ENCODE data around the gene MAPK11.

The MAPK11 gene

DNA sequence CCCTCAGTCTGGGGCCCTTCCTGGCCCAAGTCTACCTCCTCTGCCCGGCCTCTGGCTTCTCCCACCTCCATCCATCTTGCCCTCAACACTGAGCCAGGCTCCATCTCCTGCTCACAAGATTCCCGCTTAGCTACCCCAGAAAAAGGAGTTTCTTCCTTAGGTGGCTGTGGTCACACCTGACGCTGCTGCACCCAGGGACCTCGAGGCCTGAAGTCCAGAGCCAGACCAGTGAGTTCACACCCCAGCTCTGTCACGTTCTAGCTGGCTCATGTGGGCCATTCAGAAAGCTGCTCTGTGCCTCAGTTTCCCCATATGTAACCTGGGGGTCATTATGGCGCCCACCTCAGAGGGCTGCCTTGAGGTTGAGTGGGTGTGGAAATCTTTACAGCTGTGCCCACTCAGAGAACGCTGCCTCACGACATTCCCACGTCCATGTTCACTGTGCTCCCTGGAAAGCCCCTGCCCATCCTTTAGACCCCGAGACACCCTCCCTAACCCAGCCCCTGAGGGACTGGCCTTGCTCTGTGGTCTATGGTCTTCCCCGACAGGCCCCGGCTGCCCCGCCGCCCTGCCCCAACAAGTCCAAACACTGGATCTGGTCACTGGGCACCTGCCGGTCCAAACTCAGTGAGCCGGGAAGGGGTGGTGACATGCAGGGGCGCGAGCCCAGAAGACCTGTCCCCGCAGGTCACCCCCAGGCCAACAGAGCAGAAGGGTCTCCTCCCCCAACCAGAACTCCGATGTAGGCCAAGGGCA, 27.5 kb upstream of the MAPK11 start:
- H3K4me3 ChIP-seq (ENCODE audit: control insufficient read depth in 1 of 7, extremely low read depth in 1 of 7, insufficient read depth in 4 of 7, low read depth in 2 of 7, low read length in 6 of 7): no peak overlapping the region
- no peak for DNase-seq
- peaks cover 0 to 68% (median 63%) of the 10 kb centered on the region in 4 experiments for H3K4me1 ChIP-seq (ENCODE audit: control extremely low read depth in 1 of 4, control insufficient read depth in 4 of 4, insufficient read depth in 4 of 4, low read length in 3 of 4)
- H3K27me3 ChIP-seq (replicated peaks in 2 of 5; ENCODE audit: control insufficient read depth in 4 of 5, insufficient read depth in 5 of 5, low read length in 4 of 5): no peaks in the 10 kb centered on the region
- WGBS (ENCODE audit: insufficient coverage): 99% methylated on average over 16 of the region's 20 CpGs
- H3K9me3 ChIP-seq (ENCODE audit: control extremely low read depth in 1 of 5, control insufficient read depth in 4 of 5, insufficient read depth in 2 of 5, low read depth in 1 of 5, low read length in 4 of 5): no peaks in the 10 kb centered on the region
- H3K27ac ChIP-seq (ENCODE audit: insufficient read depth in 1 of 2, low read depth in 1 of 2, low read length in 2 of 2, poor library complexity in 1 of 2, severe bottlenecking in 2 of 2): no peak overlapping the region
- CTCF ChIA-PET: interaction anchor here (1.3 to 3.9 kb wide), 6 partner anchors 9 to 44 kb away, joined by 3 to 17 read pairs (median 7); partner anchors contain the start of gene DENND6B
- peaks cover 0 to 6% (median 0%) of the 10 kb centered on the region in 4 experiments for H3K36me3 ChIP-seq (ENCODE audit: control insufficient read depth in 4 of 4, insufficient read depth in 4 of 4, low read length in 3 of 4)
- POLR2A ChIA-PET: interaction anchor here (0.6 kb wide), 1 partner anchor 342 kb away, joined by 3 read pairs; no protein-coding TSS in a partner anchor

DNA sequence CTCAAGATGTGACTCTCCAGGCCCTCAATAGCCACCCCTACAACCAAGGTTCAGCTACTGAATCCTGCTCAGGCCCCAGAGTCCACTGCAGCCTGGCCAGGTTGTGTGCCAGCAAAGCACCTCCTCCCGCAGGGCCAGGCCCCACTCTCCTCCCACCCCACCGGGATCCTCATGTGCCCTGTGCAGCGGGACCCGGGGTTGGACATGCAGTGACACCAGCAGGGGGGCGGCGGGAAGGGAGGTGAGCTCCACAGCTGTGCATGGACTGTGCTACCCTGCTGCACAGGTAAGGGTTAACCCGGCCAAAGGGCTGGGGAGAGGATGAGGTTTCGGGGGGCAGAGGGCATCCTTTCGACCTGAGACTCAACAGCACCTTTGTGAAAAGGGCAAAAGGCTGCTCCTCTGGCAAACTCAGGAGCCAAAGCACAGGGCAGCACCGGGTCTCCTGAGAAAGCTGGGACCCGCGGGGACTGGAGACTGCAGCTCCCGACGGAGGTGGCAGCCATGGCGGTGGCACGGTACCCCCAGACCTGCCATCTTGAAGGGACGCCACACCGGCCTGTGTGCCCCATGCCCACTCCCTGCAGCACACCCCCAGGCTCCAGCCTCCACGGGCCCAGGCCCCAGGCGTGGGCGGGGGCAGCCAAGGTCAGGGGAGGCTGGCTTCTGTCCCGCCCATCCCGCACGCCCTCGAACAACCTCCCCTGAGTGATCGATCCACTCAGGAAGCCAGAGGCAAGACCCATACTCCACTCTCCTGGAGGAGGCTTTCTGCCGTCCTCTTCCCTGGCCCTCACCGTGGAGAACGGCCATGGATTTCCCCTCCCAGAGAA, 26.7 kb upstream of the MAPK11 start:
- Histone ChIP-seq H3K4me1 (ENCODE audit: control extremely low read depth in 1 of 4, control insufficient read depth in 4 of 4, insufficient read depth in 4 of 4, low read length in 3 of 4) (peaks cover 0 to 67% (median 63%) of the 10 kb centered on the region in 4 experiments), H3K9me3 (ENCODE audit: control extremely low read depth in 1 of 5, control insufficient read depth in 4 of 5, insufficient read depth in 2 of 5, low read depth in 1 of 5, low read length in 4 of 5) (no peaks in the 10 kb centered on the region), H3K27ac (ENCODE audit: insufficient read depth in 1 of 2, low read depth in 1 of 2, low read length in 2 of 2, poor library complexity in 1 of 2, severe bottlenecking in 2 of 2) (no peak overlapping the region), H3K27me3 (replicated peaks in 2 of 5; ENCODE audit: control insufficient read depth in 4 of 5, insufficient read depth in 5 of 5, low read length in 4 of 5) (no peaks in the 10 kb centered on the region), H3K4me3 (ENCODE audit: control insufficient read depth in 1 of 7, extremely low read depth in 1 of 7, insufficient read depth in 4 of 7, low read depth in 2 of 7, low read length in 6 of 7) (no peak overlapping the region), H3K36me3 (ENCODE audit: control insufficient read depth in 4 of 4, insufficient read depth in 4 of 4, low read length in 3 of 4) (peaks cover 0 to 6% (median 0%) of the 10 kb centered on the region in 4 experiments)
- DNase-seq: no peak
- CTCF ChIA-PET: interaction anchor here (0.6 to 3.9 kb wide), 4 partner anchors 10 to 45 kb away, joined by 4 to 17 read pairs (median 7); no protein-coding TSS in a partner anchor
- WGBS (ENCODE audit: insufficient coverage): 96% methylated on average over 25 of the region's 29 CpGs
- POLR2A ChIA-PET: no interaction called here

GRCh38 chr22:50294319-50294656, 24.1 kb upstream of the MAPK11 start:
- Histone ChIP-seq H3K27ac (ENCODE audit: insufficient read depth in 1 of 2, low read depth in 1 of 2, low read length in 2 of 2, poor library complexity in 1 of 2, severe bottlenecking in 2 of 2) (peak overlapping the region in 1 of 2 experiments; percentile 36), H3K4me3 (ENCODE audit: control insufficient read depth in 1 of 7, extremely low read depth in 1 of 7, insufficient read depth in 4 of 7, low read depth in 2 of 7, low read length in 6 of 7) (peak overlapping the region in 5 of 7 experiments; percentile 19 to 70 (median 66)), H3K27me3 (replicated peaks in 2 of 5; ENCODE audit: control insufficient read depth in 4 of 5, insufficient read depth in 5 of 5, low read length in 4 of 5) (no peaks in the 10 kb centered on the region), H3K4me1 (ENCODE audit: control extremely low read depth in 1 of 4, control insufficient read depth in 4 of 4, insufficient read depth in 4 of 4, low read length in 3 of 4) (peaks cover 0 to 59% (median 56%) of the 10 kb centered on the region in 4 experiments), H3K9me3 (ENCODE audit: control extremely low read depth in 1 of 5, control insufficient read depth in 4 of 5, insufficient read depth in 2 of 5, low read depth in 1 of 5, low read length in 4 of 5) (no peaks in the 10 kb centered on the region), H3K36me3 (ENCODE audit: control insufficient read depth in 4 of 4, insufficient read depth in 4 of 4, low read length in 3 of 4) (peaks cover 0 to 20% (median 12%) of the 10 kb centered on the region in 4 experiments)
- ChIA-PET CTCF (interaction anchor here (0.7 to 3.9 kb wide), 15 partner anchors 10 to 47 kb away, joined by 3 to 37 read pairs (median 8); partner anchors contain the start of gene DENND6B), POLR2A (interaction anchor here (0.7 to 3.4 kb wide), 6 partner anchors 8 to 33 kb away, joined by 4 to 24 read pairs (median 5); partner anchors contain the start of genes DENND6B and PLXNB2)
- DNase-seq: no peak
- WGBS (ENCODE audit: insufficient coverage): 34% methylated on average over 5 of the region's 5 CpGs

- H3K4me3 ChIP-seq (ENCODE audit: control insufficient read depth in 1 of 7, extremely low read depth in 1 of 7, insufficient read depth in 4 of 7, low read depth in 2 of 7, low read length in 6 of 7): peak overlapping the region in 6 of 7 experiments; percentile 35 to 70 (median 67)
- 3% methylated on average over 27 of the region's 42 CpGs for WGBS (ENCODE audit: insufficient coverage)
- POLR2A ChIA-PET: interaction anchor here (0.7 to 3.4 kb wide), 6 partner anchors 9 to 34 kb away, joined by 4 to 24 read pairs (median 5); partner anchors contain the start of genes DENND6B and PLXNB2
- no peaks in the 10 kb centered on the region for H3K9me3 ChIP-seq (ENCODE audit: control extremely low read depth in 1 of 5, control insufficient read depth in 4 of 5, insufficient read depth in 2 of 5, low read depth in 1 of 5, low read length in 4 of 5)
- peak; percentile 53 to 90 (median 88) for DNase-seq
- peaks cover 0 to 26% (median 17%) of the 10 kb centered on the region in 4 experiments for H3K36me3 ChIP-seq (ENCODE audit: control insufficient read depth in 4 of 4, insufficient read depth in 4 of 4, low read length in 3 of 4)
- H3K27me3 ChIP-seq (replicated peaks in 2 of 5; ENCODE audit: control insufficient read depth in 4 of 5, insufficient read depth in 5 of 5, low read length in 4 of 5): no peaks in the 10 kb centered on the region
- H3K27ac ChIP-seq (ENCODE audit: insufficient read depth in 1 of 2, low read depth in 1 of 2, low read length in 2 of 2, poor library complexity in 1 of 2, severe bottlenecking in 2 of 2): peak overlapping the region; percentile 15 to 74
- peaks cover 0 to 55% (median 52%) of the 10 kb centered on the region in 4 experiments for H3K4me1 ChIP-seq (ENCODE audit: control extremely low read depth in 1 of 4, control insufficient read depth in 4 of 4, insufficient read depth in 4 of 4, low read length in 3 of 4)
- CTCF ChIA-PET: interaction anchor here (0.7 to 3.9 kb wide), 14 partner anchors 11 to 48 kb away, joined by 3 to 37 read pairs (median 8); partner anchors contain the start of gene DENND6B
Measured at GRCh38 chr22:50293441-50294318, 23.5 kb upstream of the MAPK11 start.

DNA sequence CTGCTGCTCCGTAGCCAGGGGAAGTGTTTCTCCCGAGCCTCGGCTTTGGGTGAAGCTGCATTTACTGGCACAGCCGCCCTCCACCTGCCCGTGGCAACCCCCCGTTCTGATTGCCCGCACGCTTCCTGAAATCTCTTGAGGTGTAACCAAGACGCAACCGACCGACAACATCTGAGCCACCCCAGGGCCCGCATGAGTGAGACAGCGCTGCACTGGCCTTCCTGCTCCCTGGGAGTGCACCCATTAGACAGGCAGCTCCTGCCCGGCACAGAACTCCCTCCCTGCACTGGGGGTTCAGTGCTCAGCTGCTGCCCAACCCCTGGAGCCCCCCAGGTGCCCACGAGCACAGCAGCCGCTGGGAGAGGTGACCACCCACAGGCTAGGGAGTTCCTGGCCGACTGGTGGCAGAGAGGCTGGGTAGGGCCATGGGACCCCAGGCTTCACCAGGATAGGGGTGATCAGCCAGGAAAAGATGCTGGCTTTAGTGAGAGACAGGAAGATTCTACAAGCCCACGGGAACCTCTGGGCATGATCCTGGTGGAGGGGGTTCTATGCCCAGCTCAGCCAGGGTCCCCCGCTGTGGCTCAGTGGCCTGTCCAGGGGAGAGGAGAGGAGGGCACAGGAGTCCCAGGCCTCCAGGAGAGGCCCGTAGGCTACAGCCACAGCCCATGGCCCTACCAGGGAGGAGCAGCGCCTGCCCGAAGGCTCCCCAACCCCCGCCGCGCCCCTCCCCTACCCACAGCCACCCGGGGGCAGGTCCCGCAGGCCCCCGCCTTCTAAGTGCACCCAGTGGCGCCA, 22.7 kb upstream of the MAPK11 start:
- CTCF ChIA-PET: interaction anchor here (0.8 to 3.4 kb wide), 10 partner anchors 10 to 33 kb away, joined by 3 to 37 read pairs (median 8); no protein-coding TSS in a partner anchor
- POLR2A ChIA-PET: interaction anchor here (0.8 to 3.4 kb wide), 6 partner anchors 10 to 35 kb away, joined by 3 to 24 read pairs (median 5); partner anchors contain the start of gene PLXNB2
- Histone ChIP-seq H3K4me3 (ENCODE audit: control insufficient read depth in 1 of 7, extremely low read depth in 1 of 7, insufficient read depth in 4 of 7, low read depth in 2 of 7, low read length in 6 of 7) (peak overlapping the region in 6 of 7 experiments; percentile 19 to 70 (median 67)), H3K27me3 (replicated peaks in 2 of 5; ENCODE audit: control insufficient read depth in 4 of 5, insufficient read depth in 5 of 5, low read length in 4 of 5) (no peaks in the 10 kb centered on the region), H3K9me3 (ENCODE audit: control extremely low read depth in 1 of 5, control insufficient read depth in 4 of 5, insufficient read depth in 2 of 5, low read depth in 1 of 5, low read length in 4 of 5) (no peaks in the 10 kb centered on the region), H3K36me3 (ENCODE audit: control insufficient read depth in 4 of 4, insufficient read depth in 4 of 4, low read length in 3 of 4) (peaks cover 0 to 34% (median 26%) of the 10 kb centered on the region in 4 experiments), H3K4me1 (ENCODE audit: control extremely low read depth in 1 of 4, control insufficient read depth in 4 of 4, insufficient read depth in 4 of 4, low read length in 3 of 4) (peaks cover 0 to 54% (median 48%) of the 10 kb centered on the region in 4 experiments), H3K27ac (ENCODE audit: insufficient read depth in 1 of 2, low read depth in 1 of 2, low read length in 2 of 2, poor library complexity in 1 of 2, severe bottlenecking in 2 of 2) (peak overlapping the region in 1 of 2 experiments; percentile 43)
- WGBS (ENCODE audit: insufficient coverage): 6% methylated on average over 22 of the region's 29 CpGs
- peak; percentile 56 to 88 (median 85) for DNase-seq
